ENCODE data around the gene PLTP. TPM values are rescaled to one million over a fixed set of nuclear protein-coding genes. Genes with fewer than 3 reads are reported as not detected.

Gene PLTP
- total and polyA plus RNA-seq, 2 of the 13 experiments (the other 11 are each of a cell fraction or from before 2014, with no cell fraction given), result 16.9 to 28.6 TPM

DNA sequence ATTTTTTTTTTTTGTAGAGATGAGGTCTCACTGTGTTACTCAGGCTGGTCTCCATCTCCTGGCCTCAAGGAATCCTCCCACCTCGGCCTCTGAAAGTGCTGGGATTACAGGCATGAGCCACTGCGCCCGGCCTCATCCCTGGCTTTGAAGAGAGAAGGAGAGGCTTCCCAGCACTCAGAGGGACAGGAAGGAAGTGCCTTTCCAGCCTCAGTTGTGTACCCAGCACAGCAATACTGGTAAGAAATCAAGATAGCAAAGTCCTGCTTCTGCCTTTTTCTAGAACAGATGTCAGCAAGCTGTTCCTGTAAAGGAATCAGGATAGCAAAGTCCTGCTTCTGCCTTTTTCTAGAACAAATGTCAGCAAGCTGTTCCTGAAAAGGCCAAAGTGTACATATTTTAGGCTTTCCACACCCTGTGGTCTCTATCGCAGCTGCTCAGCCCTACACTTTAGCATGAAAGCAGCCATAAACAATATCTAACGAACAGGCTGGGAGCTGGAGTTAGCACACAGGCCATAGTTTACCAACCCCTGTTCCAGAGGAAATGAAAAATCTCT, 6.3 kb upstream of the PLTP start (continued):
- TF ChIP-seq, protein P1, sequence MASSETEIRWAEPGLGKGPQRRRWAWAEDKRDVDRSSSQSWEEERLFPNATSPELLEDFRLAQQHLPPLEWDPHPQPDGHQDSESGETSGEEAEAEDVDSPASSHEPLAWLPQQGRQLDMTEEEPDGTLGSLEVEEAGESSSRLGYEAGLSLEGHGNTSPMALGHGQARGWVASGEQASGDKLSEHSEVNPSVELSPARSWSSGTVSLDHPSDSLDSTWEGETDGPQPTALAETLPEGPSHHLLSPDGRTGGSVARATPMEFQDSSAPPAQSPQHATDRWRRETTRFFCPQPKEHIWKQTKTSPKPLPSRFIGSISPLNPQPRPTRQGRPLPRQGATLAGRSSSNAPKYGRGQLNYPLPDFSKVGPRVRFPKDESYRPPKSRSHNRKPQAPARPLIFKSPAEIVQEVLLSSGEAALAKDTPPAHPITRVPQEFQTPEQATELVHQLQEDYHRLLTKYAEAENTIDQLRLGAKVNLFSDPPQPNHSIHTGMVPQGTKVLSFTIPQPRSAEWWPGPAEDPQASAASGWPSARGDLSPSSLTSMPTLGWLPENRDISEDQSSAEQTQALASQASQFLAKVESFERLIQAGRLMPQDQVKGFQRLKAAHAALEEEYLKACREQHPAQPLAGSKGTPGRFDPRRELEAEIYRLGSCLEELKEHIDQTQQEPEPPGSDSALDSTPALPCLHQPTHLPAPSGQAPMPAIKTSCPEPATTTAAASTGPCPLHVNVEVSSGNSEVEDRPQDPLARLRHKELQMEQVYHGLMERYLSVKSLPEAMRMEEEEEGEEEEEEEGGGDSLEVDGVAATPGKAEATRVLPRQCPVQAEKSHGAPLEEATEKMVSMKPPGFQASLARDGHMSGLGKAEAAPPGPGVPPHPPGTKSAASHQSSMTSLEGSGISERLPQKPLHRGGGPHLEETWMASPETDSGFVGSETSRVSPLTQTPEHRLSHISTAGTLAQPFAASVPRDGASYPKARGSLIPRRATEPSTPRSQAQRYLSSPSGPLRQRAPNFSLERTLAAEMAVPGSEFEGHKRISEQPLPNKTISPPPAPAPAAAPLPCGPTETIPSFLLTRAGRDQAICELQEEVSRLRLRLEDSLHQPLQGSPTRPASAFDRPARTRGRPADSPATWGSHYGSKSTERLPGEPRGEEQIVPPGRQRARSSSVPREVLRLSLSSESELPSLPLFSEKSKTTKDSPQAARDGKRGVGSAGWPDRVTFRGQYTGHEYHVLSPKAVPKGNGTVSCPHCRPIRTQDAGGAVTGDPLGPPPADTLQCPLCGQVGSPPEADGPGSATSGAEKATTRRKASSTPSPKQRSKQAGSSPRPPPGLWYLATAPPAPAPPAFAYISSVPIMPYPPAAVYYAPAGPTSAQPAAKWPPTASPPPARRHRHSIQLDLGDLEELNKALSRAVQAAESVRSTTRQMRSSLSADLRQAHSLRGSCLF (CRISPR knock-in tag; IDR thresholded peaks at IDR 0.05; ENCODE audit: borderline replicate concordance), result no peak
- TF ChIP-seq, protein P2, sequence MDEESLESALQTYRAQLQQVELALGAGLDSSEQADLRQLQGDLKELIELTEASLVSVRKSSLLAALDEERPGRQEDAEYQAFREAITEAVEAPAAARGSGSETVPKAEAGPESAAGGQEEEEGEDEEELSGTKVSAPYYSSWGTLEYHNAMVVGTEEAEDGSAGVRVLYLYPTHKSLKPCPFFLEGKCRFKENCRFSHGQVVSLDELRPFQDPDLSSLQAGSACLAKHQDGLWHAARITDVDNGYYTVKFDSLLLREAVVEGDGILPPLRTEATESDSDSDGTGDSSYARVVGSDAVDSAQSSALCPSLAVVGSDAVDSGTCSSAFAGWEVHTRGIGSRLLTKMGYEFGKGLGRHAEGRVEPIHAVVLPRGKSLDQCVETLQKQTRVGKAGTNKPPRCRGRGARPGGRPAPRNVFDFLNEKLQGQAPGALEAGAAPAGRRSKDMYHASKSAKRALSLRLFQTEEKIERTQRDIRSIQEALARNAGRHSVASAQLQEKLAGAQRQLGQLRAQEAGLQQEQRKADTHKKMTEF (CRISPR knock-in tag; IDR thresholded peaks at IDR 0.05), result peak; percentile 41; the same call in 1 of the 2 replicates
- TF ChIP-seq BCL6 (CRISPR knock-in tag; IDR thresholded peaks at IDR 0.05) (peak; percentile 66), ZNF792 (CRISPR knock-in tag; IDR thresholded peaks at IDR 0.05) (no peak), GPN1 (CRISPR knock-in tag; IDR thresholded peaks at IDR 0.05; ENCODE audit: borderline replicate concordance) (no peak), FIP1L1 (IDR thresholded peaks at IDR 0.05; ENCODE audit: borderline replicate concordance, insufficient read depth, low read depth, low read length) (no peak), ZNF205 (CRISPR knock-in tag; IDR thresholded peaks at IDR 0.05) (no peak), ETV5 (CRISPR knock-in tag; IDR thresholded peaks at IDR 0.05; ENCODE audit: borderline replicate concordance) (peak; percentile 57; the same call in 1 of the 2 replicates), ZNF569 (CRISPR knock-in tag; IDR thresholded peaks at IDR 0.05; ENCODE audit: borderline replicate concordance) (no peak), ZBTB20 (CRISPR knock-in tag; IDR thresholded peaks at IDR 0.05; ENCODE audit: borderline replicate concordance, low read depth) (0 out of 2 replicates have a peak, but pooled peaks have one; percentile 43), SMAD1 (CRISPR knock-in tag; IDR thresholded peaks at IDR 0.05; ENCODE audit: borderline replicate concordance, low read depth) (no peak), IKZF4 (CRISPR knock-in tag; IDR thresholded peaks at IDR 0.05; ENCODE audit: borderline replicate concordance, low read depth, not compliant biosample characterization) (peak; percentile 30), GABPB1 (CRISPR knock-in tag; IDR thresholded peaks at IDR 0.05) (no peak), SIN3B (IDR thresholded peaks at IDR 0.05; ENCODE audit: low read length) (no peak), NFIC (IDR thresholded peaks at IDR 0.05; ENCODE audit: low read length) (no peak)
- TF ChIP-seq, protein P3, sequence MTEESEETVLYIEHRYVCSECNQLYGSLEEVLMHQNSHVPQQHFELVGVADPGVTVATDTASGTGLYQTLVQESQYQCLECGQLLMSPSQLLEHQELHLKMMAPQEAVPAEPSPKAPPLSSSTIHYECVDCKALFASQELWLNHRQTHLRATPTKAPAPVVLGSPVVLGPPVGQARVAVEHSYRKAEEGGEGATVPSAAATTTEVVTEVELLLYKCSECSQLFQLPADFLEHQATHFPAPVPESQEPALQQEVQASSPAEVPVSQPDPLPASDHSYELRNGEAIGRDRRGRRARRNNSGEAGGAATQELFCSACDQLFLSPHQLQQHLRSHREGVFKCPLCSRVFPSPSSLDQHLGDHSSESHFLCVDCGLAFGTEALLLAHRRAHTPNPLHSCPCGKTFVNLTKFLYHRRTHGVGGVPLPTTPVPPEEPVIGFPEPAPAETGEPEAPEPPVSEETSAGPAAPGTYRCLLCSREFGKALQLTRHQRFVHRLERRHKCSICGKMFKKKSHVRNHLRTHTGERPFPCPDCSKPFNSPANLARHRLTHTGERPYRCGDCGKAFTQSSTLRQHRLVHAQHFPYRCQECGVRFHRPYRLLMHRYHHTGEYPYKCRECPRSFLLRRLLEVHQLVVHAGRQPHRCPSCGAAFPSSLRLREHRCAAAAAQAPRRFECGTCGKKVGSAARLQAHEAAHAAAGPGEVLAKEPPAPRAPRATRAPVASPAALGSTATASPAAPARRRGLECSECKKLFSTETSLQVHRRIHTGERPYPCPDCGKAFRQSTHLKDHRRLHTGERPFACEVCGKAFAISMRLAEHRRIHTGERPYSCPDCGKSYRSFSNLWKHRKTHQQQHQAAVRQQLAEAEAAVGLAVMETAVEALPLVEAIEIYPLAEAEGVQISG (CRISPR knock-in tag; IDR thresholded peaks at IDR 0.05), result 0 out of 2 replicates have a peak, but pooled peaks have one; percentile 13
- TF ChIP-seq, protein P4, sequence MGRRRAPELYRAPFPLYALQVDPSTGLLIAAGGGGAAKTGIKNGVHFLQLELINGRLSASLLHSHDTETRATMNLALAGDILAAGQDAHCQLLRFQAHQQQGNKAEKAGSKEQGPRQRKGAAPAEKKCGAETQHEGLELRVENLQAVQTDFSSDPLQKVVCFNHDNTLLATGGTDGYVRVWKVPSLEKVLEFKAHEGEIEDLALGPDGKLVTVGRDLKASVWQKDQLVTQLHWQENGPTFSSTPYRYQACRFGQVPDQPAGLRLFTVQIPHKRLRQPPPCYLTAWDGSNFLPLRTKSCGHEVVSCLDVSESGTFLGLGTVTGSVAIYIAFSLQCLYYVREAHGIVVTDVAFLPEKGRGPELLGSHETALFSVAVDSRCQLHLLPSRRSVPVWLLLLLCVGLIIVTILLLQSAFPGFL (CRISPR knock-in tag; IDR thresholded peaks at IDR 0.05), result no peak

Data from HepG2 (cell line).